ENCODE results near the gene LIN7C.
A peak's percentile ranks its signal among the peaks of the same experiment; 100 is the strongest.

The LIN7C gene

GRCh38 chr11:27506200-27507182 is at the start of gene LIN7C:
Gene LIN7C (minus strand): TSS chr11:27506769. CDS start chr11:27506752, 17 bp downstream.
- Histone ChIP-seq H3K27ac (ENCODE audit: low read length) (peak within 1 kb of the TSS; percentile 87), H3K9me2 (replicated peaks; ENCODE audit: insufficient read depth, low read length) (no peaks in the 10 kb centered on the region), H3K9me3 (replicated peaks; ENCODE audit: insufficient read depth, low read length) (no peaks in the 10 kb centered on the region), H3K4me2 (ENCODE audit: low read depth, low read length) (peak within 1 kb of the TSS; percentile 90), H3K9ac (ENCODE audit: low read length) (peak within 1 kb of the TSS; percentile 90), H4K20me1 (ENCODE audit: insufficient read depth, low read length) (no peaks in the 10 kb centered on the region), H3F3A (ENCODE audit: insufficient read depth, low read length) (0 out of 2 replicates have a peak, but pooled peaks cover 10% of the 10 kb centered on the region), H3K27me3 (replicated peaks; ENCODE audit: insufficient read depth, low read length) (no peaks in the 10 kb centered on the region), H3K79me2 (ENCODE audit: low read length) (peaks cover 52% of the 10 kb centered on the region), H3K36me3 (replicated peaks; ENCODE audit: insufficient read depth, low read length) (no peaks in the 10 kb centered on the region; the same call in 1 of the 2 replicates), H2AFZ (ENCODE audit: low read length) (peak within 1 kb of the TSS; percentile 95), H3K4me1 (ENCODE audit: low read length) (peaks cover 9% of the 10 kb centered on the region; the same call in 1 of the 2 replicates), H3K4me3 (ENCODE audit: low read length) (peak within 1 kb of the TSS; percentile 95)
- no peak for TF ChIP-seq EZH2 (optimal IDR thresholded peaks at IDR 0.05; ENCODE audit: low read depth, low read length)
- no peak for TF ChIP-seq EZH2phosphoT487 (IDR thresholded peaks at IDR 0.05; ENCODE audit: low read length)
- TF ChIP-seq, protein P1, sequence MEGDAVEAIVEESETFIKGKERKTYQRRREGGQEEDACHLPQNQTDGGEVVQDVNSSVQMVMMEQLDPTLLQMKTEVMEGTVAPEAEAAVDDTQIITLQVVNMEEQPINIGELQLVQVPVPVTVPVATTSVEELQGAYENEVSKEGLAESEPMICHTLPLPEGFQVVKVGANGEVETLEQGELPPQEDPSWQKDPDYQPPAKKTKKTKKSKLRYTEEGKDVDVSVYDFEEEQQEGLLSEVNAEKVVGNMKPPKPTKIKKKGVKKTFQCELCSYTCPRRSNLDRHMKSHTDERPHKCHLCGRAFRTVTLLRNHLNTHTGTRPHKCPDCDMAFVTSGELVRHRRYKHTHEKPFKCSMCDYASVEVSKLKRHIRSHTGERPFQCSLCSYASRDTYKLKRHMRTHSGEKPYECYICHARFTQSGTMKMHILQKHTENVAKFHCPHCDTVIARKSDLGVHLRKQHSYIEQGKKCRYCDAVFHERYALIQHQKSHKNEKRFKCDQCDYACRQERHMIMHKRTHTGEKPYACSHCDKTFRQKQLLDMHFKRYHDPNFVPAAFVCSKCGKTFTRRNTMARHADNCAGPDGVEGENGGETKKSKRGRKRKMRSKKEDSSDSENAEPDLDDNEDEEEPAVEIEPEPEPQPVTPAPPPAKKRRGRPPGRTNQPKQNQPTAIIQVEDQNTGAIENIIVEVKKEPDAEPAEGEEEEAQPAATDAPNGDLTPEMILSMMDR (IDR thresholded peaks at IDR 0.05; ENCODE audit: low read length) = peak; percentile 22
- peak; percentile 95 for DNase-seq

DNA sequence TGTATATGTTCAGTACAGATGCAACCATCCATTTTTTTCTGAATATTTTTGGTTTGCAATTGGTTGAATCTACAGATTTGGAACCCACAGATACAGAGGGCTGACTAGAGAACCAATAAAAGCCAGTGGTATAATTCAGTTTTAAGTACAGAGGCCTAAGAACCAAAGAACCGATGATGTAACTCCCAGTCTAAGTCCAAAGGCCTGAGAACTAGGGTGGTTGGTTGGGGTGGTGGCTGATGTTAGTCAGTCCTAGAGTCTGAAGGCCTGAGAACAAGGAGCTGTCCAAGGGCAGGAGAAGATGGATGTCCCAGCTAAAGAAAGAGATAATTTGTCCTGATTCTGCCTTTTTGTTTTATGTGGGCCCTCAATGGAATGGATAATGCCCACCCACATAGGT is 48.7 kb upstream of the LIN7C start:
- Histone ChIP-seq H3K9me3 (replicated peaks; ENCODE audit: insufficient read depth, low read length) (no peaks in the 10 kb centered on the region), H3F3A (ENCODE audit: insufficient read depth, low read length) (no peaks in the 10 kb centered on the region)

DNA sequence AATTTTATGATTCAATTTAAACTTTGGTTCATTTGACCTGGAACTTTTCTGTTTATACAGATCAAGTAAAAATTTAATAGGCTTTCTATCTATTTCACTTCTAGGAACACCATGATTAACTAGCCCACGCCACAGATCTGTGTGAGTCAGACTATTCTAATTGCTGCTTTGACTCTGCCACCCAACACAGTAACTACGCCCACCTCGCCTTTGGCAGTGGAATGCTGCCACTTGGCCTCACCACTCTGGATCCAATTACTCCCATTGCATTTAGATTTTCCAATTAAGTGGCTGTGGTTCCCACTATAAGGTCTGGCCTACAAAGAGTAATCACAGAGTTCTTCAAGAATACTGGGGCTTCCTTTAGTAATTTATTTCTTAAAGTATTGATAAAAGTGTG is 46.6 kb upstream of the LIN7C start:
- no peak for DNase-seq
- Histone ChIP-seq H3K4me1 (ENCODE audit: low read length) (no peaks in the 10 kb centered on the region), H3K9me3 (replicated peaks; ENCODE audit: insufficient read depth, low read length) (no peaks in the 10 kb centered on the region), H2AFZ (ENCODE audit: low read length) (no peak overlapping the region), H3K4me3 (ENCODE audit: low read length) (no peak overlapping the region), H3K27me3 (replicated peaks; ENCODE audit: insufficient read depth, low read length) (no peaks in the 10 kb centered on the region), H3K9ac (ENCODE audit: low read length) (no peak overlapping the region), H3K27ac (ENCODE audit: low read length) (no peak overlapping the region), H3K36me3 (replicated peaks; ENCODE audit: insufficient read depth, low read length) (no peaks in the 10 kb centered on the region), H3K79me2 (ENCODE audit: low read length) (no peaks in the 10 kb centered on the region), H4K20me1 (ENCODE audit: insufficient read depth, low read length) (no peaks in the 10 kb centered on the region), H3K9me2 (replicated peaks; ENCODE audit: insufficient read depth, low read length) (no peaks in the 10 kb centered on the region), H3F3A (ENCODE audit: insufficient read depth, low read length) (no peaks in the 10 kb centered on the region), H3K4me2 (ENCODE audit: low read depth, low read length) (no peak overlapping the region)
- TF ChIP-seq EZH2phosphoT487 (IDR thresholded peaks at IDR 0.05; ENCODE audit: low read length) (no peak), EZH2 (optimal IDR thresholded peaks at IDR 0.05; ENCODE audit: low read depth, low read length) (no peak)
- TF ChIP-seq, protein P1 (IDR thresholded peaks at IDR 0.05; ENCODE audit: low read length) = no peak

More for the DNA sequence above, 48.7 kb upstream of the LIN7C start:
- Histone ChIP-seq H3K9me2 (replicated peaks; ENCODE audit: insufficient read depth, low read length) (no peaks in the 10 kb centered on the region), H3K9ac (ENCODE audit: low read length) (no peak overlapping the region), H3K27ac (ENCODE audit: low read length) (no peak overlapping the region), H2AFZ (ENCODE audit: low read length) (no peak overlapping the region), H3K79me2 (ENCODE audit: low read length) (no peaks in the 10 kb centered on the region), H4K20me1 (ENCODE audit: insufficient read depth, low read length) (no peaks in the 10 kb centered on the region), H3K27me3 (replicated peaks; ENCODE audit: insufficient read depth, low read length) (no peaks in the 10 kb centered on the region), H3K4me1 (ENCODE audit: low read length) (no peaks in the 10 kb centered on the region), H3K4me2 (ENCODE audit: low read depth, low read length) (no peak overlapping the region), H3K4me3 (ENCODE audit: low read length) (no peak overlapping the region), H3K36me3 (replicated peaks; ENCODE audit: insufficient read depth, low read length) (no peaks in the 10 kb centered on the region)
- no peak for DNase-seq
- TF ChIP-seq EZH2phosphoT487 (IDR thresholded peaks at IDR 0.05; ENCODE audit: low read length) = no peak
- TF ChIP-seq, protein P1 (IDR thresholded peaks at IDR 0.05; ENCODE audit: low read length) = no peak
- TF ChIP-seq EZH2 (optimal IDR thresholded peaks at IDR 0.05; ENCODE audit: low read depth, low read length) = no peak
